ENCODE results near the gene OLIG1.

Gene OLIG1

DNA sequence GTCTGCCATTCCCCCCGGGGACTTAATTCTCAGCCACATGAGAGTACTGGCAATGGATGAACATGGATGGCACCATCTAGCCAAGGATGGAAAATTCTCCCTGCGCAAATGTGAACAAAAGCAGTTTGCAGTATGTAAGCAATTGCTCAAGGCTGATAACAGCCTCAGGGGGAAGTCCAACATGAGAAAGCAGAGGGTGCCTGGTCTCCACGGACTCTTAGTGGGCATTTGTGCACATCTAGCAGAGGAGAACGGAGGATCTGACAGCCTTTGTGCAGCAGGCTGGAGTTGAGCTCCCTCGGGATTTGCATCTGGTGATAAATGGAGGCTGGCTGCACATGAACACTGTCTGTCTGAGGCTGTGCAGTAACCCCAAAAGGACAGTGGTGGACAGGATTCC is 13.9 kb upstream of the OLIG1 start:
- TF ChIP-seq, protein P1, sequence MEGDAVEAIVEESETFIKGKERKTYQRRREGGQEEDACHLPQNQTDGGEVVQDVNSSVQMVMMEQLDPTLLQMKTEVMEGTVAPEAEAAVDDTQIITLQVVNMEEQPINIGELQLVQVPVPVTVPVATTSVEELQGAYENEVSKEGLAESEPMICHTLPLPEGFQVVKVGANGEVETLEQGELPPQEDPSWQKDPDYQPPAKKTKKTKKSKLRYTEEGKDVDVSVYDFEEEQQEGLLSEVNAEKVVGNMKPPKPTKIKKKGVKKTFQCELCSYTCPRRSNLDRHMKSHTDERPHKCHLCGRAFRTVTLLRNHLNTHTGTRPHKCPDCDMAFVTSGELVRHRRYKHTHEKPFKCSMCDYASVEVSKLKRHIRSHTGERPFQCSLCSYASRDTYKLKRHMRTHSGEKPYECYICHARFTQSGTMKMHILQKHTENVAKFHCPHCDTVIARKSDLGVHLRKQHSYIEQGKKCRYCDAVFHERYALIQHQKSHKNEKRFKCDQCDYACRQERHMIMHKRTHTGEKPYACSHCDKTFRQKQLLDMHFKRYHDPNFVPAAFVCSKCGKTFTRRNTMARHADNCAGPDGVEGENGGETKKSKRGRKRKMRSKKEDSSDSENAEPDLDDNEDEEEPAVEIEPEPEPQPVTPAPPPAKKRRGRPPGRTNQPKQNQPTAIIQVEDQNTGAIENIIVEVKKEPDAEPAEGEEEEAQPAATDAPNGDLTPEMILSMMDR (IDR thresholded peaks at IDR 0.05; ENCODE audit: insufficient read depth, low read length, missing control alignments): no peak
- H3K4me3 ChIP-seq (ENCODE audit: low read depth, low read length): no peak overlapping the region
- DNase-seq (ENCODE audit: low read depth, low spot score): no peak
- ChIA-PET POLR2A (no interaction called here), CTCF (no interaction called here)

DNA sequence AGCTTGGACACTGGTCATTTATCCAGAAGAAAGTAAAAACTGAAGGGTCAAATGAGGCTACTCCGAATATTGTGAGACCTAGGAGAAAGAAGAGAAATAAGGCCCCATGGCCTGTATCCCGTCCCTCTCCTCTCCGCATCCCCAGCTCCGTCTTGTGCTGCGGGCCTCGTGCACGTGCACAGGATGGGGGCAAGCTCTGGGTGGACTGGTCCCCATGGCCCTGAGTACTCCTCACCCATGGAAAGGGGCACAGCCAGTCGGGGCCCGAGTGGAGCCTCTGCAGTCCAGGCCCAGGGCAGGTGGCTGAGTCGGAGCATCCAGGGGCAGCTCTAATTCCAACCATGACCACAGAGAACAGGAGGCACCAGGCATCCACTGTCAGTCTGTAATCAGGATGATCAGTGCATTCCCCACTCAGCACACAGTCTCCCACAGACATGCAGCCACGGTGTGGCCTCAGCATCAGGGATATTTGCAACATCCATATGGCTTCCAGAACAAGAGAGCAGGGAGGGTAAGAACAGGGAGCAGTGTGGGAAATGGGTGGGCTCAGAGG is 12.5 kb upstream of the OLIG1 start:
- TF ChIP-seq, protein P1 (IDR thresholded peaks at IDR 0.05; ENCODE audit: insufficient read depth, low read length, missing control alignments): no peak
- H3K4me3 ChIP-seq (ENCODE audit: low read depth, low read length): no peak overlapping the region
- ChIA-PET CTCF (no interaction called here), POLR2A (no interaction called here)
- no peak for DNase-seq (ENCODE audit: low read depth, low spot score)

DNA sequence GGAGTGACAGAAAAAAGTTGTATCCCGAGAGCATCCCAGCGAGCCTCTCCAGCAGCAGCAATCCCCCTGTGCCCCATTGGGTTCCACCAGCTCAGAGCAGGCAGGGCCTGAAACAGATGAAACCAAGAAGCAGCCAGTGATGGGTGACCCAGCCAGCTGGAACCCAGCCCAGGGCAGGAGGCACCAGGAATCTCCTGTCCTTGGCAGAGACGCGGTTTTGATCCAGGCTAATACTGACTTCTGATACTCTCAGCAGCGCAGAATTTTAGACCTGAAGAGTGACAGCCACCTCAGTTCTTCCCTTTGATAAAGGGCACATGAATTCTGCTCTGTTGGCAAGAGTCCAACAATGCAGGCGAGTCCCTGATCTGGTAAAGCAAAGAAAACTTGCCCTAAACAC is 11.4 kb upstream of the OLIG1 start:
- ChIA-PET CTCF (no interaction called here), POLR2A (no interaction called here)

DNA sequence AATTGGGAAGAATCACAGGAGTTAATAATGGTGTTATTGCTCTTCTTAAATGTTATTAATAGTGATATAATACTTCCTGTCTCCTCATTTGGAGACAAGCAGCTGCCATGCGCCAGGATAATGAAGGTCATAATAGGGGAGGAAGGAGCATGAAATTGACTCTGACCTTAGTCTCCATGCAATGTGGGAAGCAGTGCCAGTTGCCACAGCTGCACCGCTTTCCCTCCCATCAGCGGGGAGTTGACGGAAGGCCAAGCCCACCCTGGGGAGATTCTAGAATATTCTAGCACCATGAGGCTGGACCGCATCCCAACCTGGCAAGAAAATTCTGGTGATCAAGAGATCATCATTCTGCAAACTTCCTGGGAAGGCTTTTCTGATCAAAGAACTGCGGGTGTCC is 11.0 kb upstream of the OLIG1 start:
- TF ChIP-seq, protein P1 (IDR thresholded peaks at IDR 0.05; ENCODE audit: insufficient read depth, low read length, missing control alignments): no peak
- no peak for DNase-seq (ENCODE audit: low read depth, low spot score)
- ChIA-PET POLR2A (no interaction called here), CTCF (no interaction called here)
- no peak overlapping the region for H3K4me3 ChIP-seq (ENCODE audit: low read depth, low read length)

More for the DNA sequence above, 11.4 kb upstream of the OLIG1 start:
- H3K4me3 ChIP-seq (ENCODE audit: low read depth, low read length): no peak overlapping the region
- TF ChIP-seq, protein P1 (IDR thresholded peaks at IDR 0.05; ENCODE audit: insufficient read depth, low read length, missing control alignments): no peak
- DNase-seq (ENCODE audit: low read depth, low spot score): no peak

DNA sequence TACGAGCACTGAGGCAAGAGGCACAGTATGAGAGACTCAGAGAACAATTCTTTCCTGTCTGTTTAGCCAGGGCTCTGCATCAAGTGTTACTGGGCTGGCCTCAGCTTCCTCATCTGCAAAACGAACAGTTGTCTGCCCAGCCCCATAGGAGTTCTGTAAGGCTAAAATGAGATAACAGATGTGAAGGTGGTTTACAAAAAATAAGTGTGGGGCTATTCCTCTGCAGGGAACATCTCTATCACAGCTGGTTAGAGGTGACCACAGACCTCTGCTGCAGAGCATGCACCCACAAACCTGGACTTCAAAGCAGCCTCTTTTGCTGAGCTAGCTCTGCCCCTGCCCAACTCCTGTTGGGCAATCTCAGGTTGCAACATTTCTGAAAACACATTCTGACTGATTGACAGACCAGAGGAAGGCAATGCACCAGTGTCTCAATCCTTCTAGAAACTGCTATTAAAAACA is 10.5 kb upstream of the OLIG1 start:
- CTCF ChIA-PET: no interaction called here
- DNase-seq (ENCODE audit: low read depth, low spot score): no peak
- POLR2A ChIA-PET: no interaction called here
- no peak overlapping the region for H3K4me3 ChIP-seq (ENCODE audit: low read depth, low read length)
- TF ChIP-seq, protein P1 (IDR thresholded peaks at IDR 0.05; ENCODE audit: insufficient read depth, low read length, missing control alignments): no peak

DNA sequence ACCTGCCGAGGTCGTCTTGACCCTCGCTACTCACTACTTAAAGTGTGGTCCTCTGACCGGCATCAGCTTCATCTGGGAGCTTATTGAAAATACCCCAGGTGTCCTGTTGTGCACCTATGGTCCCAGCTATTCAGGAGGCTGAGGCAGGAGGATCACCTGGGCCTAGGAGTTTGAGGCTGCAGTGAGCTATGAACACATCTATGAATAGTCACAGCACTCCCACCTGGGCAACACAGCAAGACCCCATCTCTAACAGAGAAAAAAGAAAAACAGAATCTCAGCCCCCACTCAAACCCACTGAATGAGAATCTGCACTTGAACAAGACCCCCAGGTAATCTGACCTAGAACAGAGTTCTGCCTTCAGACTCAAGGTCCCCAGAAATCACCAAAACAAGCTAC is 8.7 kb upstream of the OLIG1 start:
- TF ChIP-seq, protein P1 (IDR thresholded peaks at IDR 0.05; ENCODE audit: insufficient read depth, low read length, missing control alignments): no peak
- POLR2A ChIA-PET: no interaction called here
- DNase-seq (ENCODE audit: low read depth, low spot score): no peak
- CTCF ChIA-PET: no interaction called here
- H3K4me3 ChIP-seq (ENCODE audit: low read depth, low read length): no peak overlapping the region

Measured in AG04449 (cell line).